Spinal cord (tissue), 10 donors: Measurements from ENCODE around the gene OR1N2. TPM values are rescaled to one million over a fixed set of nuclear protein-coding genes. Genes with fewer than 3 reads are reported as not detected.
"Not testable (repeated sequence)": the region's sequence is repeated elsewhere in the genome, so short reads cannot be mapped to it uniquely, and the experiment has no call there.

Source experiments
- DNase-seq, 6 donors: peaks; one replicate each; pipeline versions ENCODE4 v3.0.0 to v3.0.0-alpha.2; 2013 to 2015; ENCODE audit warnings: low spot score in 6 of 6, low read depth in 4 of 6
- H3K27ac ChIP-seq: one replicate; pipeline ENCODE4 v1.5.1; 2013; ENCODE audit warnings: low read depth, low read length, control low read depth
- H3K27me3 ChIP-seq: one replicate; pipeline ENCODE4 v1.6.1; 2013; ENCODE audit warnings: low read length; ENCODE audit not compliant: control insufficient read depth, insufficient read depth
- H3K36me3 ChIP-seq: one replicate; pipeline ENCODE4 v1.6.1; 2013; ENCODE audit warnings: low read length; ENCODE audit not compliant: control insufficient read depth, insufficient read depth
- H3K4me1 ChIP-seq: one replicate; pipeline ENCODE4 v1.6.1; 2013; ENCODE audit warnings: low read length; ENCODE audit not compliant: control insufficient read depth, insufficient read depth
- H3K4me3 ChIP-seq: one replicate; pipeline ENCODE4 v1.5.1; 2013; ENCODE audit warnings: low read depth, low read length, control low read depth
- H3K9me3 ChIP-seq: one replicate; pipeline ENCODE4 v1.6.1; 2013; ENCODE audit warnings: low read length; ENCODE audit not compliant: control insufficient read depth, insufficient read depth
- WGBS: methylation state at CpG from one replicate; pipeline ENCODE4 v1.1.5; 2013; ENCODE audit warnings: missing lambda C conversion rate; ENCODE audit not compliant: insufficient coverage; 5-methylcytosine and 5-hydroxymethylcytosine counted together
- long read RNA-seq, 4 donors: transcript quantifications; one replicate each; lab custom pipeline, GENCODE V29; 2026
- polyA plus RNA-seq, 2 donors: library from polyadenylated mRNA; unstranded; fragments of 120-200 nt; gene quantifications; one replicate each; pipeline ENCODE4 v1.2.1, GENCODE V29; 2013; ENCODE audit not compliant: insufficient read length in 2 of 2
- total RNA-seq, 2 donors: library from RNA; depleted of rRNA in 1 of 2; stranded (reverse); fragments of 120-200 nt in 1 of 2; fragments of >200 nt in 1 of 2; gene quantifications; one replicate each; pipeline versions ENCODE4 v1.2.3 to v1.2.4, GENCODE V29; 2013 to 2014
- donor health status: healthy.

OR1N2 gene
- total RNA-seq (not detected), polyA plus RNA-seq (not detected)
- long read RNA-seq, donor 1: 0 reads
- long read RNA-seq, donor 2: 0 reads
- long read RNA-seq, donor 3, partial matches to known transcripts: 0 of 1 reads
- long read RNA-seq, donor 3, other reads (novel, unspliced or antisense): 0 of 1 reads
- long read RNA-seq, donor 4: 0 reads

DNA sequence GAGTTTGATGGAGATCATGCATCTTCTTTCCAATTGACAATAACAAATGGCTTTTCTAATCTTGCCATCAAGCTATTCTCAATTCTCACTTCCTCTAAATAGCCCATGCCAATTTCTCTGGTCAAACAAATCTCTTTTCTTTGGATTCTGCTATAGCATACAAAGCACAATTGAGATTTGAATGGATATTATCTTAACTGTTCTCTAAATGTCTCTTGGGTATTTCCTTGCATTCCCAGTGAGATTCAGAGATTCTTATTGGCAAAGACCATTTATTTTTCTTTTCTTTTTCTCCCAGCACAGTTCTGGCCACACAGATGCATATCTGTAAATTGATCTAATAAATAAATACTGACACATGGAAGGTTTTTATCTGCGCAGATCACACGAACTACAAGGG lies at the start of gene OR1N2:
OR1N2 (plus strand) TSS at position 301 of the 400 bp plus-strand sequence. CDS start 100 bp downstream, outside the sequence.
- WGBS: 80% methylated on average over 1 of the region's 2 CpGs
- Histone ChIP-seq H3K27ac (no peak within 1 kb of the TSS), H3K36me3 (no peaks in the 10 kb centered on the region), H3K27me3 (peaks cover 2% of the 10 kb centered on the region), H3K9me3 (no peaks in the 10 kb centered on the region), H3K4me1 (no peaks in the 10 kb centered on the region), H3K4me3 (no peak within 1 kb of the TSS)
- no peak for DNase-seq

- no peak for DNase-seq
- no peaks in the 10 kb centered on the region for H3K36me3 ChIP-seq
- H3K9me3 ChIP-seq: no peaks in the 10 kb centered on the region
- no peak overlapping the region for H3K27ac ChIP-seq
- H3K27me3 ChIP-seq: no peaks in the 10 kb centered on the region
- H3K4me1 ChIP-seq: no peaks in the 10 kb centered on the region
- 58% methylated on average over 2 of the region's 2 CpGs for WGBS
- H3K4me3 ChIP-seq: no peak overlapping the region
These were observed 45.9 kb upstream of the OR1N2 start for GRCh38 chr9:122506964-122507363.

DNA sequence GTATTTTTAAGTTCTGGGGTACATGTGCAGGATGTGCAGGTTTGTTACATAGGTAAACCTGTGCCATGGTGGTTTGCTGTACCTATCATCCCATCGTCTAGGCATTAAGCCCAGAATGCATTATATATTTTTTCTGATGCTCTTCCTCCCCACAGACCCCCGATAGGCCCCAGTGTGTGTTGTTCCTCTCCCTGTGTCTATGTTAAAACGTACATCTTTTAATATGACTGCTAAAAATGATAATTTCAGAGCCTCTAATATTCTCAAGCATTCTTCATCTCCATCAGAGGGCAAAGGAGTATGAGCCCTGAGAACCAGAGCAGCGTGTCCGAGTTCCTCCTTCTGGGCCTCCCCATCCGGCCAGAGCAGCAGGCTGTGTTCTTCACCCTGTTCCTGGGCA lies 42.4 kb upstream of the OR1N2 start, which contains the start of gene OR1J2:
OR1J2 (plus strand) TSS at position 301 of the 400 bp plus-strand sequence; CDS start at position 301, 0 bp downstream.
- no peak for DNase-seq
- Histone ChIP-seq H3K4me1 (no peaks in the 10 kb centered on the region), H3K36me3 (no peaks in the 10 kb centered on the region), H3K4me3 (no peak within 1 kb of the TSS), H3K9me3 (no peaks in the 10 kb centered on the region), H3K27me3 (no peaks in the 10 kb centered on the region), H3K27ac (no peak within 1 kb of the TSS)
- WGBS: 80% methylated on average over 3 of the region's 6 CpGs

GRCh38 chr9:122518226-122518625 lies 34.7 kb upstream of the OR1N2 start:
- Histone ChIP-seq H3K4me1 (no peaks in the 10 kb centered on the region), H3K27me3 (no peaks in the 10 kb centered on the region), H3K36me3 (no peaks in the 10 kb centered on the region), H3K4me3 (no peak overlapping the region), H3K27ac (no peak overlapping the region), H3K9me3 (no peaks in the 10 kb centered on the region)
- no peak for DNase-seq
- WGBS: 64% methylated on average over 2 of the region's 2 CpGs

- no CpG with 5 or more reads among the region's 4 CpGs for WGBS
- H3K4me3 ChIP-seq: no peak within 1 kb of the TSS
These were observed 34.1 kb upstream of the OR1N2 start, which contains the start of gene OR1J4 for GRCh38 chr9:122518841-122519240. Gene OR1J4, plus strand, starts transcription at chr9:122519141. Its CDS starts 0 bp downstream, at chr9:122519141.

GRCh38 chr9:122519376-122519775 lies 33.5 kb upstream of the OR1N2 start:
- Histone ChIP-seq H3K27me3 (no peaks in the 10 kb centered on the region), H3K27ac (no peak overlapping the region), H3K9me3 (no peaks in the 10 kb centered on the region), H3K36me3 (no peaks in the 10 kb centered on the region), H3K4me1 (no peaks in the 10 kb centered on the region), H3K4me3 (no peak overlapping the region)
- DNase-seq: no peak
- 94% methylated on average over 3 of the region's 3 CpGs for WGBS

More at GRCh38 chr9:122518841-122519240, 34.1 kb upstream of the OR1N2 start, which contains the start of gene OR1J4:
- no peak for DNase-seq
- no peak within 1 kb of the TSS for H3K27ac ChIP-seq
- H3K4me1 ChIP-seq: no peaks in the 10 kb centered on the region
- H3K9me3 ChIP-seq: no peaks in the 10 kb centered on the region
- H3K27me3 ChIP-seq: no peaks in the 10 kb centered on the region
- H3K36me3 ChIP-seq: no peaks in the 10 kb centered on the region

GRCh38 chr9:122526602-122527001 lies 26.3 kb upstream of the OR1N2 start:
- Histone ChIP-seq H3K4me3 (no peak overlapping the region), H3K27me3 (no peaks in the 10 kb centered on the region), H3K36me3 (no peaks in the 10 kb centered on the region), H3K9me3 (no peaks in the 10 kb centered on the region), H3K4me1 (no peaks in the 10 kb centered on the region), H3K27ac (no peak overlapping the region)
- WGBS: 85% methylated on average over 6 of the region's 10 CpGs
- DNase-seq: no peak

- Histone ChIP-seq H3K27ac (no peak within 1 kb of the TSS), H3K4me3 (no peak within 1 kb of the TSS), H3K9me3 (no peaks in the 10 kb centered on the region), H3K36me3 (no peaks in the 10 kb centered on the region), H3K4me1 (no peaks in the 10 kb centered on the region), H3K27me3 (no peaks in the 10 kb centered on the region)
- no peak for DNase-seq
- WGBS: 84% methylated on average over 3 of the region's 3 CpGs
These were observed 25.7 kb upstream of the OR1N2 start, which contains the start of gene OR1N1 for GRCh38 chr9:122527193-122527592. Gene OR1N1, minus strand, starts transcription at chr9:122527293. Its CDS starts 0 bp downstream, at chr9:122527293.

DNA sequence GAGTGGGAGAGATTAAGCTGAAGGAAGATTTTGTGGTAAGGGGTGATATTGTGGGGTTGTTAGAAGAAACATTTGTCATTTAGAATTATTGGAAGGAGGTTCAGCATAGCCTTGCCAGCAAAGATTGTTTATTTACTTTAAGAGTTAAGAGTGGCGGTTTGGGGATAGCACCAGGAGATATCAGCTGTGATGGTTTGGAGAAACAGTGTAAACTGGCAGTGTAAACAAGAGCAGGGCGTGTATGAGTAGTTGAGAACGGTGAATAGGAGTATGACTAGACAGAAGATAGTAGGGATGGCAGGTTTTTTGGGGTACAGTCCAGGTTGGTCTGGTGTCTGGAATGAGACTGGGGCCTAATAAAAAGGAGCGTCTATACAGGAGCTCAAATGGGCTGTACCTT lies 21.8 kb upstream of the OR1N2 start:
- H3K27me3 ChIP-seq, DNase-seq, H3K9me3 ChIP-seq, H3K36me3 ChIP-seq, H3K27ac ChIP-seq, H3K4me3 ChIP-seq, H3K4me1 ChIP-seq: not testable (repeated sequence)
- WGBS: 81% methylated on average over 4 of the region's 4 CpGs

GRCh38 chr9:122536134-122536533 lies 16.8 kb upstream of the OR1N2 start:
- H3K4me1 ChIP-seq: no peaks in the 10 kb centered on the region
- DNase-seq: no peak
- H3K4me3 ChIP-seq: no peak overlapping the region
- no peaks in the 10 kb centered on the region for H3K36me3 ChIP-seq
- no peaks in the 10 kb centered on the region for H3K9me3 ChIP-seq
- WGBS: no CpG with 5 or more reads among the region's 1 CpG
- H3K27ac ChIP-seq: no peak overlapping the region
- no peaks in the 10 kb centered on the region for H3K27me3 ChIP-seq
